Measurements from ENCODE around the gene PSG4. TPM values are rescaled to one million over a fixed set of nuclear protein-coding genes. Genes with fewer than 3 reads are reported as not detected.
"Not testable (repeated sequence)": the region's sequence is repeated elsewhere in the genome, so short reads cannot be mapped to it uniquely, and the experiment has no call there.

The PSG4 gene
- total RNA-seq, 3 donors from 2014 or later (not counting 1 experiment from before 2014, with no cell fraction given), result not detected

DNA sequence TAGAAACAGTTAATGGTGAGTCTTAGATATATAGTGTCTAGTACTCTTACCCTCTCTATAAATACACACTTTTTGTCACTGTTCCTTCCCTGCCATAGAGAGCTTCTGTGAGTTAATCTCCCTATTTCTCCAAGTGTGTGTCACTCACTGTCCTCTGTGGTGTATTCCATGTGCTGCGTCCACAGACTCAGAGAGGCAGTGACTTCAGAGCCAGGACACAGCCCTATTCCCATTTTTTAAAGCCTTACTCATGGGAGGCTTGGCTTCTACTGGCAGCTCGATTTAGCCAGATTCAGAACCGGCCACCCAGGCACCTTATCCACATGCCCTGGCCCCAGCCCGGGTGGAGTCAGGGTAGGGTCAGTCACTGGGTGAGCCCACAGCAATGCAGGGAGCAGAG lies 13.7 kb upstream of the PSG4 start:
- H3K36me3 Mint-ChIP-seq; H3K27ac ChIP-seq (ENCODE audit: low read length); H3K27me3 ChIP-seq (ENCODE audit: control insufficient read depth, insufficient read depth, low read length); H3K4me3 Mint-ChIP-seq; H3K9me3 ChIP-seq (ENCODE audit: control insufficient read depth, insufficient read depth, low read length); intact Hi-C loops (cut with micrococcal nuclease); H3K4me1 Mint-ChIP-seq; DNase-seq; H3K27ac Mint-ChIP-seq; H3K36me3 ChIP-seq (ENCODE audit: control insufficient read depth, insufficient read depth, low read length); H3K4me1 ChIP-seq (ENCODE audit: control insufficient read depth, insufficient read depth, low read length); H3K4me3 ChIP-seq (ENCODE audit: low read length); H3K9me3 Mint-ChIP-seq; ATAC-seq: not testable (repeated sequence)
- WGBS (ENCODE audit: insufficient coverage), result 83% methylated on average over 4 of the region's 4 CpGs
- H3K27me3 Mint-ChIP-seq (ENCODE audit: low read depth in 2 of 2), result peaks cover 8 to 19% of the 10 kb centered on the region in 2 donors

DNA sequence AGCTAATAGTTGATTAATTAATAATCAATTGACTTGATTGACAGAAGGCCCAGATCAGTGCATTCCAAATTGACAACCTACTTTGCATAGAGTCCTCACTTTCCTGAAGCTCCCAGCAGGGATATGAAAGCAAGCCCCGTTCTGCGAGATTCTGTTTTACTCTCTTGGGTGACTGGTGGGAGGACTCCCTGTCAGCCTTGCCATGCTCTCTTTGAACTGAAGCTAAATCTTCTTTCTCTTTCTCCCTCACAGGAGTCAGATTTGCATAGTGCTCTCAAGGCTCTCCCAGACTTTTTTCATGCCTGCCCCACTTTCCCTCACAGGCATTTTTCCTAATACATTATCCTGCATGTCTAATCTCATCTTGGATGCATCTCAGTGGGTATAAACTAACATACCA lies 10.4 kb upstream of the PSG4 start:
- H3K4me3 Mint-ChIP-seq; H3K27ac Mint-ChIP-seq; H3K4me3 ChIP-seq (ENCODE audit: low read length); ATAC-seq; H3K36me3 Mint-ChIP-seq; H3K36me3 ChIP-seq (ENCODE audit: control insufficient read depth, insufficient read depth, low read length); H3K4me1 Mint-ChIP-seq; H3K9me3 ChIP-seq (ENCODE audit: control insufficient read depth, insufficient read depth, low read length); H3K27me3 ChIP-seq (ENCODE audit: control insufficient read depth, insufficient read depth, low read length); intact Hi-C loops (cut with micrococcal nuclease); H3K4me1 ChIP-seq (ENCODE audit: control insufficient read depth, insufficient read depth, low read length); DNase-seq; H3K27ac ChIP-seq (ENCODE audit: low read length); H3K9me3 Mint-ChIP-seq: not testable (repeated sequence)
- H3K27me3 Mint-ChIP-seq (ENCODE audit: low read depth in 2 of 2), result peaks cover 8 to 27% of the 10 kb centered on the region in 2 donors
- WGBS (ENCODE audit: insufficient coverage), result 68% methylated on average over 2 of the region's 2 CpGs

DNA sequence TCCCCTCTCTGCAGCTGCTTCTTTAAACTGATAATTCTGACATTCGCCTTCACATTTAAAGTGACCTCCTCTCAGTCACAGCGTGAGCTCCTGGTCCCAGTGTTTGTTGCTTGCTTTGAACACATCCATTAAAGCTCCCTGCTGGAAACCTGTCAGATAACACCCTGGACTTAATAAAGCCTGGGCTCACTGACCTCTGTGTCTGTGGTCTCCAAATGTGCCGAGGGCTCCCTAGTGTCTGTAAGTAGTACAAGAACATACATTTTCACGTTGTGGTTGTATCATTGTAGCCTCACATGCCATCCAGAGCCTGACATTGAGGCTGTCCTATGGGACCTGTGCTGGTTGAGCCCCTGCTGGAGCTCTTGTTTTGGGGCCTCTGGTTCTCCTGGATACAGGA lies 2.6 kb upstream of the PSG4 start:
- Histone ChIP-seq H3K4me3 (ENCODE audit: low read length) (no peak overlapping the region), H3K4me1 (ENCODE audit: control insufficient read depth, insufficient read depth, low read length) (no peaks in the 10 kb centered on the region), H3K36me3 (ENCODE audit: control insufficient read depth, insufficient read depth, low read length) (no peaks in the 10 kb centered on the region), H3K27me3 (ENCODE audit: control insufficient read depth, insufficient read depth, low read length) (no peaks in the 10 kb centered on the region), H3K9me3 (ENCODE audit: control insufficient read depth, insufficient read depth, low read length) (no peaks in the 10 kb centered on the region), H3K27ac (ENCODE audit: low read length) (no peak overlapping the region)
- no peak for DNase-seq
- H3K4me3 Mint-ChIP-seq, result no peak overlapping the region
- H3K9me3 Mint-ChIP-seq, result no peaks in the 10 kb centered on the region
- no peak overlapping the region for H3K27ac Mint-ChIP-seq
- 66% methylated on average over 4 of the region's 4 CpGs for WGBS (ENCODE audit: insufficient coverage)
- TF ChIP-seq, protein P1, sequence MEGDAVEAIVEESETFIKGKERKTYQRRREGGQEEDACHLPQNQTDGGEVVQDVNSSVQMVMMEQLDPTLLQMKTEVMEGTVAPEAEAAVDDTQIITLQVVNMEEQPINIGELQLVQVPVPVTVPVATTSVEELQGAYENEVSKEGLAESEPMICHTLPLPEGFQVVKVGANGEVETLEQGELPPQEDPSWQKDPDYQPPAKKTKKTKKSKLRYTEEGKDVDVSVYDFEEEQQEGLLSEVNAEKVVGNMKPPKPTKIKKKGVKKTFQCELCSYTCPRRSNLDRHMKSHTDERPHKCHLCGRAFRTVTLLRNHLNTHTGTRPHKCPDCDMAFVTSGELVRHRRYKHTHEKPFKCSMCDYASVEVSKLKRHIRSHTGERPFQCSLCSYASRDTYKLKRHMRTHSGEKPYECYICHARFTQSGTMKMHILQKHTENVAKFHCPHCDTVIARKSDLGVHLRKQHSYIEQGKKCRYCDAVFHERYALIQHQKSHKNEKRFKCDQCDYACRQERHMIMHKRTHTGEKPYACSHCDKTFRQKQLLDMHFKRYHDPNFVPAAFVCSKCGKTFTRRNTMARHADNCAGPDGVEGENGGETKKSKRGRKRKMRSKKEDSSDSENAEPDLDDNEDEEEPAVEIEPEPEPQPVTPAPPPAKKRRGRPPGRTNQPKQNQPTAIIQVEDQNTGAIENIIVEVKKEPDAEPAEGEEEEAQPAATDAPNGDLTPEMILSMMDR (IDR thresholded peaks at IDR 0.05), result no peak
- ATAC-seq, result no peak
- intact Hi-C loops (cut with micrococcal nuclease), result no loop called here
- no peaks in the 10 kb centered on the region for H3K36me3 Mint-ChIP-seq
- H3K27me3 Mint-ChIP-seq (ENCODE audit: low read depth in 2 of 2), result peaks cover 0 to 29% of the 10 kb centered on the region in 2 donors
- no peaks in the 10 kb centered on the region for H3K4me1 Mint-ChIP-seq

DNA sequence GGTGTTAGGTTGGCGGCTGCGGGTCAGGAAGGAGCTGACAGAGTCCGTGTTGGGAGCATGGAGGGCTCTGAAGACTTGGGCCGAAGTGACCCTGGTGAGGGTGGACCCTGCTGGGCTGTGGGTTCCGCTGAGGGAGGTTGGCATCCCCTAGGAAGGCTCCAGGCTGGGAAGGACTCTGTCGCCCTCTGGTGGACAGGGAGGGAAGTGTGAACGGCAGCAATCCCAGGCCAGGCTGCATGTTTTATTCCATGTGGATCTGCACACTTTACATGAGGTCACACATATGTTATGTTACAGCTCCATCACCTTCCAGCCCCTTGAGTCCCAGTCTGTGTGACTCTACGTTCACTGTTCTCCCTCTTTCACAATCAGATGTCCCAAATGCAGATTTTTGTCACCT lies 1.7 kb upstream of the PSG4 start:
- H3K4me3 Mint-ChIP-seq; H3K4me1 Mint-ChIP-seq; H3K27me3 ChIP-seq (ENCODE audit: control insufficient read depth, insufficient read depth, low read length); H3K4me3 ChIP-seq (ENCODE audit: low read length); ATAC-seq; DNase-seq; H3K9me3 ChIP-seq (ENCODE audit: control insufficient read depth, insufficient read depth, low read length); H3K4me1 ChIP-seq (ENCODE audit: control insufficient read depth, insufficient read depth, low read length); H3K36me3 ChIP-seq (ENCODE audit: control insufficient read depth, insufficient read depth, low read length); H3K9me3 Mint-ChIP-seq; H3K36me3 Mint-ChIP-seq; intact Hi-C loops (cut with micrococcal nuclease); H3K27ac ChIP-seq (ENCODE audit: low read length); H3K27ac Mint-ChIP-seq: not testable (repeated sequence)
- WGBS (ENCODE audit: insufficient coverage), result 49% methylated on average over 7 of the region's 8 CpGs
- H3K27me3 Mint-ChIP-seq (ENCODE audit: low read depth in 2 of 2), result peaks cover 0 to 22% of the 10 kb centered on the region in 2 donors

DNA sequence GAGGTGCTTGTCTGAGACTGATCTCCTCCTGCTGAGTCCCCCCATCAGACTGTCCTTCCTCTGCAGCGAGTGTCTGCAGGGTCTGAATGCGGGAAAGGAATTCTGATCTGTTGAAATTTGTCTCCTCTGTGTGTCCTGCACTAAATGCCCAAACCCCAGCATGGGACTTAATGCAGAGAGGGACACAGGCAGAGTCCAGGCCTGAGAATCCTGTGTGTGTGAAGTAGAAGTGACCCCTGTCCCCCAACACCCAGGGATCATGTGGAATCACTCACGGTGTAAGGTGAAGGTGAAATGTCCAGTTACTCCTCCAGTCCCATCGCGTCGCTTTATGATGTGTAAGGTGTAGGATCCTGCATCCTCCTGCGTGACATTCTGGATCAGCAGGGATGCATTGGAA lies 1.8 kb downstream of the PSG4 start:
- H3K9me3 ChIP-seq (ENCODE audit: control insufficient read depth, insufficient read depth, low read length); H3K4me1 Mint-ChIP-seq; H3K36me3 ChIP-seq (ENCODE audit: control insufficient read depth, insufficient read depth, low read length); H3K4me3 Mint-ChIP-seq; H3K4me1 ChIP-seq (ENCODE audit: control insufficient read depth, insufficient read depth, low read length); H3K27me3 Mint-ChIP-seq (ENCODE audit: low read depth in 2 of 2); H3K27ac Mint-ChIP-seq; DNase-seq; H3K27ac ChIP-seq (ENCODE audit: low read length); ATAC-seq; H3K36me3 Mint-ChIP-seq; H3K4me3 ChIP-seq (ENCODE audit: low read length); H3K27me3 ChIP-seq (ENCODE audit: control insufficient read depth, insufficient read depth, low read length); intact Hi-C loops (cut with micrococcal nuclease); H3K9me3 Mint-ChIP-seq: not testable (repeated sequence)
- 95% methylated on average over 6 of the region's 7 CpGs for WGBS (ENCODE audit: insufficient coverage)

DNA sequence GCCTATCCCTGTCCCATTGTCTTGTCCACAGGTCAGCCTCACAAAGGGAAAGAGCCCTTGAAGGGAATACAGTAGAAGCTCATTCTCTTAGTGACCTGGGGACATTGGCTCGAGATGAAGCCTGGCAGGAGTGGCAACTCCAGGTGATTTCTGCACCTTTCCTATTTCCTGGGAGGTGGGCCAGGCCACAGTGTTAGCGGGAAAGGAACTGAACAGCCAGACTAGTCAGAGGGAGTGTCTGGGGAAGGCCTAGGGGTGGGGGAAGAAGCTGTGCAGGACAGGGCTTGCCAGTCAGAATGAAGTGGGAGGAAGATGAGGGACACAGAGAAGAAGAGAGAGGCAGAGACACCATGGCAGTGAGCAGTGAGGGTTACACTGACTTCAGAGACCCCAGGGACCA lies 3.5 kb downstream of the PSG4 start:
- DNase-seq; H3K4me1 ChIP-seq (ENCODE audit: control insufficient read depth, insufficient read depth, low read length); H3K27ac Mint-ChIP-seq; H3K9me3 Mint-ChIP-seq; ATAC-seq; H3K4me3 ChIP-seq (ENCODE audit: low read length); intact Hi-C loops (cut with micrococcal nuclease); H3K36me3 Mint-ChIP-seq; H3K9me3 ChIP-seq (ENCODE audit: control insufficient read depth, insufficient read depth, low read length); H3K27me3 Mint-ChIP-seq (ENCODE audit: low read depth in 2 of 2); H3K27me3 ChIP-seq (ENCODE audit: control insufficient read depth, insufficient read depth, low read length); H3K27ac ChIP-seq (ENCODE audit: low read length); H3K4me1 Mint-ChIP-seq; H3K4me3 Mint-ChIP-seq; H3K36me3 ChIP-seq (ENCODE audit: control insufficient read depth, insufficient read depth, low read length): not testable (repeated sequence)
- 83% methylated on average over 2 of the region's 2 CpGs for WGBS (ENCODE audit: insufficient coverage)

DNA sequence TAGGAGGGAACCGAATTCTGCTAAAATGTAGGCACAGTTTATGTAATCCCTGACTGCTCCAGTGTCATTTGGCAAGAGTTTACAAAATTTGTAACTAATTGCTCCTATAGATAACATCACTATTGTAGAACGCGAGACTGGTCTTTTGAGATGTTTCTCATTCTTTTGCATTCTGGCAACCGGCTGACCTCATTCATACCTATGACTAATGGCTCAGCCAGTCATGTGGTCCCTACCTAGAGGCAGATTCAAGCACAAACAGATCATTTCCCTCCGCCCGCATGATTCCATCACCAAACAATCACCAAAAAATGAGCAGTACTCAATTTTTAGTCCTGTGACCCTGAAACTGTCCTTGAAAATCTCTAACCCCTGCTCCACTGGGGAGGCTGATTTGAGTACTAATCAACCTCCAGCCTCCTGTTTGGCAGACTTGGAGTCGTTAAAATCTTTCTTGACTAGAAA lies 4.1 kb downstream of the PSG4 start:
- H3K4me1 ChIP-seq (ENCODE audit: control insufficient read depth, insufficient read depth, low read length); ATAC-seq; H3K36me3 Mint-ChIP-seq; H3K27ac Mint-ChIP-seq; H3K4me3 ChIP-seq (ENCODE audit: low read length); H3K27me3 Mint-ChIP-seq (ENCODE audit: low read depth in 2 of 2); H3K4me3 Mint-ChIP-seq; H3K4me1 Mint-ChIP-seq; H3K9me3 Mint-ChIP-seq; H3K27me3 ChIP-seq (ENCODE audit: control insufficient read depth, insufficient read depth, low read length); H3K9me3 ChIP-seq (ENCODE audit: control insufficient read depth, insufficient read depth, low read length); intact Hi-C loops (cut with micrococcal nuclease); H3K36me3 ChIP-seq (ENCODE audit: control insufficient read depth, insufficient read depth, low read length); H3K27ac ChIP-seq (ENCODE audit: low read length); DNase-seq: not testable (repeated sequence)
- WGBS (ENCODE audit: insufficient coverage), result 96% methylated on average over 6 of the region's 7 CpGs

All from natural killer cell (primary cell).